ENCODE measurements around the gene LRRC28.

The LRRC28 gene

DNA sequence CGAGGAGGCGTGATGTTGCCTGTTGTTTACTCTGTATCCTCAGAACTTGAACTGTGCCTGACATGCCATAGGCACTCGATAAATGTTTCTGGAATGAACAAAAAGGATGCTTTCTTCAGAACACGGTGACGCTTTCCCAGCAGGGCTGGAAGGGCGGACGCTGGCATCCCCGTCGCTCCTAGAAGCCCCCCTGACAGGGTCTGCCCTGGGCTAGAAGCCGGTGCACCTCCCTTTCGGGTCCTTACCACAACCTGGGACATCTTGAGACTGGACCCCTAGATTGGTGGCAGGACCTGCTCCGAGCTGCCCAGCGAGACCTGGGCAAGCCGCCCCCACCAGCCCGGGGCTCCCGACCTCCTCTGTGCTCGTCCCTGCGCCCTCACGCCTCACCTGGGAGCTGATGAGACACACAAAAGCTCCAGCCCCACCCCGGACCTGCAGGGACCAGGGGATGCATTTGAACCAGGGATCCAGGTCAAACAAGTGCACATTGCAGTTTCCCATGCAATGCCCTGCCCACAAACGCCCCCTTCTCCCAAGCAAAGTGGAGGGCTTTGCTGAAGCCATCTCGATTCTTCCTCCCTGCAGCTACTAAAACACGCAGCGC, 183.3 kb downstream of the LRRC28 start:
- Histone ChIP-seq H3K27me3 (0 out of 2 replicates have a peak, but pooled peaks cover 5% of the 10 kb centered on the region), H4K20me1 (no peaks in the 10 kb centered on the region), H3K9ac (peak overlapping the region; percentile 42; the same call in 1 of the 2 replicates), H3K9me3 (no peaks in the 10 kb centered on the region), H3K4me1 (peaks cover 98% of the 10 kb centered on the region), H3K4me3 (no peak overlapping the region), H3K4me2 (peak overlapping the region; percentile 88), H3K27ac (peak overlapping the region; percentile 28; the same call in 1 of the 2 replicates), H3K36me3 (no peaks in the 10 kb centered on the region)
- no peak for TF ChIP-seq Cebpa-rat (IDR thresholded peaks at IDR 0.05)

DNA sequence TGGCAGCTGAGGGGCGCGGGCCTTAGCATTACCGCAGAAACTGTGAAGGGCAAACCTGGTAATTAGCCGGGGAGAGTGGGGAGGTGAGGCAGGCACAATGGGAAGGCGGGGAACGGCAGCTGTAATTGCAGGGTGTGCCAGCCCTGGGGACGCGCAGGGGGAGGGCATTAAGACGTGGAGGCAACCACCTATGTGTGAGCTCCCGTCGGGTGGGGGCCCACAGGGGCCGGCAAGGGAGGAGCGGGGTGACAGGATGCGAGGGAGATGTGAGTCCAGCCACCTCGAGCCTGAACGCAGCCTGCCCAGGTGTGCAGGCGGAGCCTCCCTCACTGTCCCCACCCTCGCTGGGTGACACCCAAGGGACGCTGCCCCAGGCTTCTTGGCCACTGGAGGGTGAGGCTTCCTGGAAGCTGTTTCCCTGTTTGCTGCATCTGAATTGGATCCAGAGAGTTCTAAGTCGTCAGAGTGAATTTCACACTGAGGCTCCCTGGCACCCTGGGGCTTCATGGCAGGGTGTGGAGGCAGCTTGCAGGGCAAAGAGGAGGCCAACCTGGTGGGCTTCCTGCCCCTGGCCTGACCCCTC, 183.9 kb downstream of the LRRC28 start:
- Histone ChIP-seq H3K4me1 (peaks cover 96% of the 10 kb centered on the region), H3K9me3 (no peaks in the 10 kb centered on the region), H3K27me3 (0 out of 2 replicates have a peak, but pooled peaks cover 5% of the 10 kb centered on the region), H3K4me2 (peak overlapping the region; percentile 88), H3K9ac (peak overlapping the region; percentile 42; the same call in 1 of the 2 replicates), H3K36me3 (no peaks in the 10 kb centered on the region), H3K27ac (peak overlapping the region; percentile 28; the same call in 1 of the 2 replicates), H3K4me3 (no peak overlapping the region), H4K20me1 (no peaks in the 10 kb centered on the region)
- TF ChIP-seq Cebpa-rat (IDR thresholded peaks at IDR 0.05): no peak

- no peak overlapping the region for H3K4me3 ChIP-seq
- peaks cover 97% of the 10 kb centered on the region for H3K4me1 ChIP-seq
- H3K27me3 ChIP-seq: 0 out of 2 replicates have a peak, but pooled peaks cover 5% of the 10 kb centered on the region
- H3K9me3 ChIP-seq: no peaks in the 10 kb centered on the region
- peak overlapping the region; percentile 88 for H3K4me2 ChIP-seq
- peak overlapping the region; percentile 28; the same call in 1 of the 2 replicates for H3K27ac ChIP-seq
- no peaks in the 10 kb centered on the region for H3K36me3 ChIP-seq
- TF ChIP-seq Cebpa-rat (IDR thresholded peaks at IDR 0.05): no peak
- no peaks in the 10 kb centered on the region for H4K20me1 ChIP-seq
- H3K9ac ChIP-seq: no peak overlapping the region
These were observed 184.7 kb downstream of the LRRC28 start for GRCh38 chr15:99435877-99436541.

GRCh38 chr15:99436542-99437314, 185.4 kb downstream of the LRRC28 start:
- Histone ChIP-seq H4K20me1 (no peaks in the 10 kb centered on the region), H3K4me2 (peak overlapping the region; percentile 88), H3K4me3 (no peak overlapping the region), H3K9ac (0 out of 2 replicates have a peak overlapping the region, but pooled peaks have one; percentile 37), H3K27ac (peak overlapping the region; percentile 49; the same call in 1 of the 2 replicates), H3K9me3 (no peaks in the 10 kb centered on the region), H3K4me1 (peaks cover 97% of the 10 kb centered on the region), H3K36me3 (no peaks in the 10 kb centered on the region), H3K27me3 (0 out of 2 replicates have a peak, but pooled peaks cover 5% of the 10 kb centered on the region)
- TF ChIP-seq Cebpa-rat (IDR thresholded peaks at IDR 0.05): no peak

- Histone ChIP-seq H3K4me3 (no peak overlapping the region), H3K9ac (0 out of 2 replicates have a peak overlapping the region, but pooled peaks have one; percentile 37), H3K4me2 (peak overlapping the region; percentile 88), H4K20me1 (no peaks in the 10 kb centered on the region), H3K9me3 (no peaks in the 10 kb centered on the region), H3K27me3 (0 out of 2 replicates have a peak, but pooled peaks cover 5% of the 10 kb centered on the region), H3K27ac (peak overlapping the region; percentile 49), H3K36me3 (no peaks in the 10 kb centered on the region), H3K4me1 (peaks cover 97% of the 10 kb centered on the region)
- TF ChIP-seq Cebpa-rat (IDR thresholded peaks at IDR 0.05): no peak
These were observed 186.3 kb downstream of the LRRC28 start for GRCh38 chr15:99437315-99438223.

DNA sequence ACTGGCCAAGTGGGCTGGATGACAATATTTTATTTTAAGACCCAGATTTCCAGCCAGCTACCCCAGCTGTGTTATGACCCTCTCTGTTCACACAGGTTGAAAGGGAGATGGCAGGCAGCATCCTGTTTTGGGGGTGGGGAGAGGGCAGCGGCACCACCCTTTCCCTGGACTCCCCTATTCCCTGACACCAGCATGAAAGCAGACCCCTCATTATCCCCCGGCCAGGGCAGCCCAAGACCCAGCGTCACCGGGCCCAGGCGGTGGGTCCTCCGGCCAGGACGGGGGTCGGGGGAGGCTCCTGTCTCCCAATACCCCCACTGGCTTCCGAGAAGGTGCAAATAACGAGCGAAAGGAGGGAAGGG, 186.9 kb downstream of the LRRC28 start:
- H3K4me1 ChIP-seq: peaks cover 97% of the 10 kb centered on the region
- H3K27me3 ChIP-seq: 0 out of 2 replicates have a peak, but pooled peaks cover 5% of the 10 kb centered on the region
- H3K4me3 ChIP-seq: no peak overlapping the region
- no peak for TF ChIP-seq Cebpa-rat (IDR thresholded peaks at IDR 0.05)
- H3K36me3 ChIP-seq: no peaks in the 10 kb centered on the region
- peak overlapping the region; percentile 49; the same call in 1 of the 2 replicates for H3K27ac ChIP-seq
- no peaks in the 10 kb centered on the region for H4K20me1 ChIP-seq
- peak overlapping the region; percentile 88 for H3K4me2 ChIP-seq
- H3K9ac ChIP-seq: peak overlapping the region; percentile 37; the same call in 1 of the 2 replicates
- no peaks in the 10 kb centered on the region for H3K9me3 ChIP-seq

- H3K4me1 ChIP-seq: peaks cover 97% of the 10 kb centered on the region
- H3K27me3 ChIP-seq: 0 out of 2 replicates have a peak, but pooled peaks cover 5% of the 10 kb centered on the region
- H4K20me1 ChIP-seq: no peaks in the 10 kb centered on the region
- H3K4me2 ChIP-seq: peak overlapping the region; percentile 88
- H3K9me3 ChIP-seq: no peaks in the 10 kb centered on the region
- H3K4me3 ChIP-seq: no peak overlapping the region
- peak overlapping the region; percentile 37; the same call in 1 of the 2 replicates for H3K9ac ChIP-seq
- H3K36me3 ChIP-seq: no peaks in the 10 kb centered on the region
- TF ChIP-seq Cebpa-rat (IDR thresholded peaks at IDR 0.05): no peak
- peak overlapping the region; percentile 49 for H3K27ac ChIP-seq
These were observed 187.6 kb downstream of the LRRC28 start for GRCh38 chr15:99438691-99439523.

- peaks cover 97% of the 10 kb centered on the region for H3K4me1 ChIP-seq
- no peak overlapping the region for H3K4me2 ChIP-seq
- TF ChIP-seq Cebpa-rat (IDR thresholded peaks at IDR 0.05): no peak
- H3K27me3 ChIP-seq: 0 out of 2 replicates have a peak, but pooled peaks cover 5% of the 10 kb centered on the region
- no peak overlapping the region for H3K9ac ChIP-seq
- no peaks in the 10 kb centered on the region for H3K36me3 ChIP-seq
- no peak overlapping the region for H3K4me3 ChIP-seq
- no peaks in the 10 kb centered on the region for H3K9me3 ChIP-seq
- no peaks in the 10 kb centered on the region for H4K20me1 ChIP-seq
- no peak overlapping the region for H3K27ac ChIP-seq
These were observed 188.2 kb downstream of the LRRC28 start for GRCh38 chr15:99439524-99439835.

Data from BLaER1 (cell line).